Liver (tissue), 3 donors: ENCODE measurements around the gene SUGCT.

ENCODE experiments used
- EGR1 ChIP-seq, 2 donors: IDR thresholded peaks; 2 replicates each; pipeline ENCODE4 v1.6.1; 2016 to 2018; ENCODE audit warnings: antibody characterized with exemption in 2 of 2, low read depth in 2 of 2
- NR2F2 ChIP-seq: IDR thresholded peaks from 2 replicates; pipeline ENCODE4 v1.6.1; 2016; ENCODE audit warnings: antibody characterized with exemption
- RAD21 ChIP-seq, 2 donors: IDR thresholded peaks; 2 replicates each; pipeline ENCODE4 v1.6.1; 2016; ENCODE audit warnings: antibody characterized with exemption in 2 of 2, mild to moderate bottlenecking in 2 of 2
- RXRA ChIP-seq, 2 donors: IDR thresholded peaks; 2 replicates each; pipeline ENCODE4 v1.6.1; 2017 to 2018; ENCODE audit warnings: antibody characterized with exemption in 2 of 2, mild to moderate bottlenecking in 1 of 2
- TAF1 ChIP-seq: conservative IDR thresholded peaks from 2 replicates; pipeline ENCODE4 v1.6.1; 2016; ENCODE audit warnings: antibody characterized with exemption, mild to moderate bottlenecking
- YY1 ChIP-seq: IDR thresholded peaks from 2 replicates; pipeline ENCODE4 v1.6.1; 2016; ENCODE audit warnings: antibody characterized with exemption, mild to moderate bottlenecking
- TF ChIP-seq, protein P1 (sequence below): fragments of 150-350 bp; IDR thresholded peaks from 2 replicates; pipeline ENCODE4 v1.5.1; 2017; ENCODE audit warnings: improper control_type of control experiment, low read depth, low read length; ENCODE audit not compliant: missing input control
- TF ChIP-seq, protein P2 (sequence below): IDR thresholded peaks from 2 replicates; pipeline ENCODE4 v1.6.1; 2016; ENCODE audit warnings: antibody characterized with exemption
- donor health status: healthy.
- donor health status: healthy.

DNA sequence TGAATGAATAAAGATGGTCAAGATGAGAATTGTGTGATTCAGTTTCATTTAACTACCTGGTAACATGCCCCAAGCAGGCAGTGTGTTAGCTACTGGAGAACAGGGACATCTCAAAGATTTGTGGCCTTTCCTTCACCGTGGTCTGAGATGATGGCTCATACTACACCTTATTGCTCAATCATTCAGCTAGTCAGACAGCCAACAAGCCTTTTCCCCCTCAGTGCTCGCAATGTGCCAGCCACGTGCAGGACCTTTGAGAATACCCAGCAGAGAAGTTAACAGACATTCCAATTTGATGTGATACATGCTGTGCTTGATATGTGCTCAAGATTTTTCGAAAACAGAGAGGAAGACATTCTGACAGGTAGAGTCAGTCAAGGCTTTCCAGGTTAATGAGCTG lies 562.8 kb downstream of the SUGCT start:
- TF ChIP-seq EGR1 (IDR thresholded peaks at IDR 0.05; ENCODE audit: low read depth in 2 of 2) (no peak), NR2F2 (no peak), TAF1 (no peak), RXRA (IDR thresholded peaks at IDR 0.05) (no peak), RAD21 (IDR thresholded peaks at IDR 0.05) (no peak), YY1 (no peak)
- TF ChIP-seq, protein P1, sequence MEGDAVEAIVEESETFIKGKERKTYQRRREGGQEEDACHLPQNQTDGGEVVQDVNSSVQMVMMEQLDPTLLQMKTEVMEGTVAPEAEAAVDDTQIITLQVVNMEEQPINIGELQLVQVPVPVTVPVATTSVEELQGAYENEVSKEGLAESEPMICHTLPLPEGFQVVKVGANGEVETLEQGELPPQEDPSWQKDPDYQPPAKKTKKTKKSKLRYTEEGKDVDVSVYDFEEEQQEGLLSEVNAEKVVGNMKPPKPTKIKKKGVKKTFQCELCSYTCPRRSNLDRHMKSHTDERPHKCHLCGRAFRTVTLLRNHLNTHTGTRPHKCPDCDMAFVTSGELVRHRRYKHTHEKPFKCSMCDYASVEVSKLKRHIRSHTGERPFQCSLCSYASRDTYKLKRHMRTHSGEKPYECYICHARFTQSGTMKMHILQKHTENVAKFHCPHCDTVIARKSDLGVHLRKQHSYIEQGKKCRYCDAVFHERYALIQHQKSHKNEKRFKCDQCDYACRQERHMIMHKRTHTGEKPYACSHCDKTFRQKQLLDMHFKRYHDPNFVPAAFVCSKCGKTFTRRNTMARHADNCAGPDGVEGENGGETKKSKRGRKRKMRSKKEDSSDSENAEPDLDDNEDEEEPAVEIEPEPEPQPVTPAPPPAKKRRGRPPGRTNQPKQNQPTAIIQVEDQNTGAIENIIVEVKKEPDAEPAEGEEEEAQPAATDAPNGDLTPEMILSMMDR = no peak
- TF ChIP-seq, protein P2, sequence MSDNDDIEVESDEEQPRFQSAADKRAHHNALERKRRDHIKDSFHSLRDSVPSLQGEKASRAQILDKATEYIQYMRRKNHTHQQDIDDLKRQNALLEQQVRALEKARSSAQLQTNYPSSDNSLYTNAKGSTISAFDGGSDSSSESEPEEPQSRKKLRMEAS = no peak
